H1 (cell line): ENCODE data around the gene TBC1D22A. TPM values are rescaled to one million over a fixed set of nuclear protein-coding genes. Genes with fewer than 3 reads are reported as not detected.

ENCODE experiments used
- CTCF ChIA-PET: fragments of 300-600 bp; sonication (Branson Sonifier 250); formaldehyde crosslinking; loops from one replicate; lab custom pipeline; 2021; ENCODE audit not compliant: partially characterized antibody; lab: Charles Lee
- POLR2A ChIA-PET: fragments of 300-600 bp; sonication (Branson Sonifier 250); formaldehyde crosslinking; loops from one replicate; lab custom pipeline; 2021; ENCODE audit warnings: inconsistent platforms; ENCODE audit not compliant: partially characterized antibody; lab: Charles Lee
- DNase-seq, 2 experiments: peaks; one replicate each; pipeline versions ENCODE4 v3.0.0 to v3.0.0-alpha.2; 2010 to 2022; ENCODE audit warnings: low spot score in 2 of 2, low read depth in 1 of 2, mixed read lengths in 1 of 2
- FAIRE-seq: peaks from 2 replicates; lab custom pipeline; 2011; peaks lifted over from hg19 to GRCh38; lab: Jason Lieb, UNC
- H2AFZ ChIP-seq: 2 replicates; pipeline ENCODE4 v1.8.1; 2012; ENCODE audit warnings: low read length, inconsistent platforms
- H2AK5ac ChIP-seq: 2 replicates; pipeline ENCODE4 v1.6.1; 2013; ENCODE audit warnings: low read depth, low read length
- H2BK120ac ChIP-seq: replicated peaks from 2 replicates; pipeline ENCODE3; 2013; ENCODE audit warnings: low read depth, low read length, inconsistent platforms
- H2BK12ac ChIP-seq: 2 replicates; pipeline ENCODE4 v1.6.1; 2013; ENCODE audit warnings: low read depth, low read length
- H2BK15ac ChIP-seq: 2 replicates; pipeline ENCODE4 v1.6.1; 2013; ENCODE audit warnings: low read length
- H2BK20ac ChIP-seq: 2 replicates; pipeline ENCODE4 v1.6.1; 2013; ENCODE audit warnings: low read length
- H2BK5ac ChIP-seq: 2 replicates; pipeline ENCODE4 v1.6.1; 2013; ENCODE audit warnings: low read depth, low read length
- H3K14ac ChIP-seq: 2 replicates; pipeline ENCODE4 v1.6.1; 2013; ENCODE audit warnings: inconsistent platforms; ENCODE audit not compliant: insufficient read length
- H3K18ac ChIP-seq: 2 replicates; pipeline ENCODE4 v1.6.1; 2013; ENCODE audit warnings: low read length; ENCODE audit errors: extremely low read depth
- H3K23ac ChIP-seq: 2 replicates; pipeline ENCODE4 v1.6.1; 2013; ENCODE audit warnings: inconsistent platforms; ENCODE audit not compliant: insufficient read length
- H3K23me2 ChIP-seq: 2 replicates; pipeline ENCODE4 v1.6.1; 2013; ENCODE audit warnings: low read depth, low read length
- H3K27ac ChIP-seq: 2 replicates; pipeline ENCODE4 v1.6.1; 2011; ENCODE audit warnings: low read depth, low read length, inconsistent platforms
- H3K27me3 ChIP-seq, 4 experiments: replicated peaks in 1 of 4; 1 replicate in 1 of 4; 2 replicates in 3 of 4; pipeline versions ENCODE4 v1.6.1 to v1.8.1; 2011 to 2013; ENCODE audit warnings: low read length in 3 of 4, mild to moderate bottlenecking in 3 of 4, inconsistent platforms in 2 of 4, mixed read lengths in 2 of 4, moderate library complexity in 1 of 4; ENCODE audit not compliant: control insufficient read depth in 3 of 4, insufficient read depth in 3 of 4; ENCODE audit errors: extremely low read depth in 1 of 4
- H3K36me3 ChIP-seq, 4 experiments: 2 replicates each; pipeline versions ENCODE4 v1.6.1 to v1.8.1; 2011 to 2013; ENCODE audit warnings: mild to moderate bottlenecking in 4 of 4, low read length in 3 of 4, moderate library complexity in 2 of 4, control low read depth in 1 of 4, inconsistent platforms in 1 of 4; ENCODE audit not compliant: insufficient read depth in 4 of 4, control insufficient read depth in 2 of 4
- H3K4ac ChIP-seq: replicated peaks from 2 replicates; pipeline ENCODE3; 2013; ENCODE audit warnings: low read length, low read depth, mixed read lengths, inconsistent platforms; ENCODE audit not compliant: insufficient read length
- H3K4me1 ChIP-seq, 4 experiments: replicated peaks in 1 of 4; 1 replicate in 1 of 4; 2 replicates in 3 of 4; pipeline versions ENCODE4 v1.6.1 to v1.8.1; 2011 to 2013; ENCODE audit warnings: low read length in 3 of 4, inconsistent platforms in 2 of 4, mixed read lengths in 1 of 4; ENCODE audit not compliant: insufficient read depth in 4 of 4, control insufficient read depth in 3 of 4
- H3K4me2 ChIP-seq, 2 experiments: 2 replicates each; pipeline versions ENCODE4 v1.6.1 to v1.8.1; 2011 to 2013; ENCODE audit warnings: low read depth in 2 of 2, low read length in 2 of 2, control low read depth in 1 of 2, inconsistent platforms in 1 of 2, mild to moderate bottlenecking in 1 of 2; ENCODE audit not compliant: insufficient read depth in 1 of 2
- H3K4me3 ChIP-seq, 4 experiments: fragments of 200-600, 300-600 bp in 1 of 4; sonication (generic), shearing (Covaris generic), sonication (Bioruptor Twin) in 1 of 4; 2 replicates each; pipeline versions ENCODE4 v1.5.1 to v1.8.1; 2011 to 2016; ENCODE audit warnings: low read length in 4 of 4, low read depth in 3 of 4, control low read depth in 2 of 4, inconsistent platforms in 2 of 4, mild to moderate bottlenecking in 2 of 4, mixed read lengths in 1 of 4, moderate library complexity in 1 of 4; ENCODE audit not compliant: insufficient read depth in 2 of 4; ENCODE audit errors: extremely low read depth in 1 of 4
- H3K56ac ChIP-seq: replicated peaks from 2 replicates; pipeline ENCODE3; 2013; ENCODE audit warnings: low read depth, mild to moderate bottlenecking, mixed read lengths, low read length, inconsistent platforms; ENCODE audit not compliant: insufficient read length
- H3K79me1 ChIP-seq: 2 replicates; pipeline ENCODE4 v1.6.1; 2013; ENCODE audit warnings: low read depth, low read length, control low read depth
- H3K79me2 ChIP-seq, 2 experiments: 2 replicates each; pipeline versions ENCODE4 v1.6.1 to v1.8.1; 2012 to 2013; ENCODE audit warnings: low read length in 2 of 2, mild to moderate bottlenecking in 2 of 2, inconsistent platforms in 1 of 2; ENCODE audit not compliant: insufficient read depth in 2 of 2, control insufficient read depth in 1 of 2
- H3K9ac ChIP-seq, 4 experiments: replicated peaks in 1 of 4; 1 replicate in 1 of 4; 2 replicates in 3 of 4; pipeline versions ENCODE4 v1.6.1 to v1.8.1; 2011 to 2013; ENCODE audit warnings: low read depth in 3 of 4, low read length in 3 of 4, control low read depth in 2 of 4, mild to moderate bottlenecking in 2 of 4, moderate library complexity in 2 of 4, inconsistent platforms in 1 of 4; ENCODE audit errors: extremely low read depth in 1 of 4
- H3K9me3 ChIP-seq, 2 experiments: 2 replicates each; pipeline versions ENCODE4 v1.6.1 to v1.8.1; 2012 to 2013; ENCODE audit warnings: mild to moderate bottlenecking in 2 of 2, moderate library complexity in 2 of 2, control low read depth in 1 of 2, inconsistent platforms in 1 of 2, low read depth in 1 of 2, low read length in 1 of 2, mixed read lengths in 1 of 2; ENCODE audit not compliant: insufficient read depth in 2 of 2
- H4K20me1 ChIP-seq, 2 experiments: replicated peaks in 1 of 2; 2 replicates each; pipeline versions ENCODE3 to v1.8.1; 2011 to 2013; ENCODE audit warnings: inconsistent platforms in 2 of 2, low read length in 2 of 2, mild to moderate bottlenecking in 1 of 2; ENCODE audit not compliant: insufficient read depth in 2 of 2, control insufficient read depth in 1 of 2
- H4K5ac ChIP-seq: 2 replicates; pipeline ENCODE4 v1.6.1; 2013; ENCODE audit warnings: low read length, low read depth, mixed read lengths, inconsistent platforms; ENCODE audit not compliant: insufficient read length
- H4K8ac ChIP-seq: 2 replicates; pipeline ENCODE4 v1.8.0; 2013; ENCODE audit warnings: mild to moderate bottlenecking, moderate library complexity, low read length, inconsistent platforms; ENCODE audit not compliant: insufficient read depth; ENCODE audit errors: extremely low read depth
- H4K91ac ChIP-seq: replicated peaks from 2 replicates; pipeline ENCODE3; 2013; ENCODE audit warnings: low read length, mixed read lengths, inconsistent platforms; ENCODE audit not compliant: insufficient read length
- CREB1 ChIP-seq: IDR thresholded peaks from 2 replicates; pipeline ENCODE4 v1.6.1; 2012; ENCODE audit warnings: inconsistent platforms
- KDM1A ChIP-seq: fragments of 200-600, 300-600 bp; sonication (generic); IDR thresholded peaks from 2 replicates; pipeline ENCODE4 v1.7.1; 2016; ENCODE audit warnings: mild to moderate bottlenecking, low read length, borderline replicate concordance
- KDM5A ChIP-seq: fragments of 200-600 bp; IDR thresholded peaks from 2 replicates; pipeline ENCODE4 v1.7.1; 2012; ENCODE audit warnings: mild to moderate bottlenecking, low read length, inconsistent platforms, mixed read lengths
- MAFK ChIP-seq: IDR thresholded peaks from 2 replicates; pipeline ENCODE4 v1.6.1; 2012; ENCODE audit warnings: low read depth, mild to moderate bottlenecking, improper control_type of control experiment, low read length
- RXRA ChIP-seq: IDR thresholded peaks from 2 replicates; pipeline ENCODE4 v1.6.1; 2011; ENCODE audit warnings: low read depth, mild to moderate bottlenecking, low read length, moderate library complexity; ENCODE audit not compliant: insufficient read depth
- SIX5 ChIP-seq: IDR thresholded peaks from 2 replicates; pipeline ENCODE4 v1.6.1; 2011; ENCODE audit warnings: mild to moderate bottlenecking, low read depth, low read length
- SP2 ChIP-seq: IDR thresholded peaks from 2 replicates; pipeline ENCODE4 v1.6.1; 2012; ENCODE audit warnings: mild to moderate bottlenecking, low read length, inconsistent platforms
- TAF1 ChIP-seq: IDR thresholded peaks from 2 replicates; pipeline ENCODE4 v1.6.1; 2011; ENCODE audit warnings: mild to moderate bottlenecking, low read depth, low read length
- WGBS, 2 experiments: shearing (Covaris generic) in 1 of 2; methylation state at CpG; one replicate each; pipeline versions ENCODE4 v1.1.6 to v1.1.7; 2013 to 2015; ENCODE audit warnings: low lambda C conversion rate in 2 of 2, mixed read lengths in 2 of 2, inconsistent platforms in 1 of 2, low coverage in 1 of 2, missing lambda C conversion rate in 1 of 2; ENCODE audit not compliant: insufficient replicate concordance in 2 of 2, insufficient coverage in 1 of 2, insufficient read length in 1 of 2; ENCODE audit errors: extremely low coverage in 1 of 2, missing lambda C conversion rate in 1 of 2; 5-methylcytosine and 5-hydroxymethylcytosine counted together
- polyA plus RNA-seq, 7 experiments: library from polyadenylated mRNA; depleted of rRNA in 3 of 7; stranded (reverse) in 5 of 7; unstranded in 2 of 7; fragments of >200 nt in 5 of 7; fragments of 200-250 nt in 2 of 7; gene quantifications; 1 replicate in 5 of 7; 2 replicates in 1 of 7; 4 replicates in 1 of 7; pipeline versions ENCODE4 v1.2.1 to v1.2.3, GENCODE V29; 2011 to 2013; ENCODE audit warnings: missing spikeins in 2 of 7, mixed read lengths in 2 of 7
- total RNA-seq: library from RNA; stranded (reverse); fragmentation: NEBNext Ultra II Directional; extraction: Animal tissue kit (Norgen Biotek cat#: 25700); gene quantifications from 2 replicates; pipeline ENCODE4 v1.2.1, GENCODE V29; 2021

TBC1D22A gene
- total and polyA plus RNA-seq, 2 of the 8 experiments (the other 6 are each of a cell fraction or from before 2014, with no cell fraction given): 11.9 to 18.4 TPM

DNA sequence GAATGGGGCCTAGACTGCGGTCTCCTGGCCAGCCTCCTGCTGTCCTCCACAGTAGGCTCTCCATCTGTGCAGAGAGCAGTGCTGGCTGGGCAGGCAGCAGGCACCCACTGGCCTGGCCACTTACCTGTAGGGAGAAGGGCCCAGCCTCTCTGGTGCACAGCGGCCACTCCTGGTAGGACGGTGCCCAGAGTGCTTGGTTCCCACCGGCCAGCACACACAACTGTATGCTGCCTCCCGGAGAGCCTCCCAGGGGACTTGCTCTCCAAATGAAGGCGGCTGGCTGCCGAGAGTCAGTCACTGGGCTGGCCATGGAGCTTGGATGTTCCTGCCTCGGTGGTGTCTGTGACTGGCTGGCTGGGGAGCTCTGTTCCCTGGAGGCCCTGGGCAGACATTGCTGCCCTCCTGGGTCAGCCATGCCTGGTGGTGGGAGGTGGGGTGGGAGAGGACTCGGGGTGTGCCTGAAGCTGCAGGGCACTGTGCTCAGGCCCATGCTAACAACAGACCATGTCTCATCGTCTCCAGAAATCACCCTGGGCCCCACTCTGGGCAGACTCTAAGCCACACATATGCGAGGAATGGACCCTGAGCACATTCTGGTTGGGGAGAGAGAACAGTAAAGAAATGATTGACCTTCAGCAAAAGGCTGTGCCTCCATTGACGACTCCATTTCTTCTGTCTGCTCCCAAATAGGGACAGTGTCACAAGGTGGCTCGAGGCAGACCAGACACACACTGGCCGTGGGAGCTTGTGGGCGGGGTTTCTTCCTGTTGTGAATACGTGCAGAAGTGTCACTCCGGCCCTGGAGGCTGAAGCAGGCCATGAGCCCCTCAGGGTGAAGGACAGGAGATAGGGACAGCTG, 350.8 kb downstream of the TBC1D22A start:
- FAIRE-seq (no peak), DNase-seq (no peak)
- H3K56ac ChIP-seq: no peak overlapping the region
- no peak overlapping the region for H2BK120ac ChIP-seq
- no peak overlapping the region for H2AK5ac ChIP-seq
- H3K23ac ChIP-seq: no peak overlapping the region
- no peaks in the 10 kb centered on the region for H3K79me2 ChIP-seq
- H2BK20ac ChIP-seq: no peak overlapping the region
- H3K27me3 ChIP-seq: no peaks in the 10 kb centered on the region
- H3K4me1 ChIP-seq: no peaks in the 10 kb centered on the region
- 0 out of 2 replicates have a peak, but pooled peaks cover 2% of the 10 kb centered on the region for H3K23me2 ChIP-seq
- no peak overlapping the region for H2BK12ac ChIP-seq
- no peak overlapping the region for H3K4me2 ChIP-seq
- no peak overlapping the region for H4K8ac ChIP-seq
- ChIA-PET CTCF (interaction anchor here (1.3 to 1.4 kb wide), 2 partner anchors 9 to 47 kb away, joined by 3 to 7 read pairs; no protein-coding TSS in a partner anchor), POLR2A (no interaction called here)
- no peak overlapping the region for H3K9ac ChIP-seq
- H2BK15ac ChIP-seq: no peak overlapping the region
- H3K79me1 ChIP-seq: no peaks in the 10 kb centered on the region; the same call in 1 of the 2 replicates
- H4K5ac ChIP-seq: no peak overlapping the region
- no peaks in the 10 kb centered on the region for H3K9me3 ChIP-seq
- no peak overlapping the region for H3K4me3 ChIP-seq
- WGBS, 2 experiments: 92% methylated on average over 17 of the region's 17 CpGs; no CpG with 5 or more reads in 1 of the 2 experiments
- H4K91ac ChIP-seq: no peak overlapping the region
- no peak overlapping the region for H3K14ac ChIP-seq
- H2BK5ac ChIP-seq: no peak overlapping the region; the same call in 1 of the 2 replicates
- no peak overlapping the region for H3K27ac ChIP-seq
- H3K4ac ChIP-seq: no peak overlapping the region
- H3K36me3 ChIP-seq: no peaks in the 10 kb centered on the region
- H3K18ac ChIP-seq: no peak overlapping the region
- H2AFZ ChIP-seq: no peak overlapping the region
- H4K20me1 ChIP-seq: no peaks in the 10 kb centered on the region
- no peak for TF ChIP-seq TAF1
- TF ChIP-seq MAFK: no peak
- TF ChIP-seq RXRA: no peak
- TF ChIP-seq CREB1: no peak
- TF ChIP-seq SIX5: no peak
- TF ChIP-seq SP2: no peak
- no peak for TF ChIP-seq KDM5A
- no peak for TF ChIP-seq KDM1A
